HepG2 (cell line): Measurements from ENCODE around the gene SCN4B. TPM values are rescaled to one million over a fixed set of nuclear protein-coding genes. Genes with fewer than 3 reads are reported as not detected.

Source experiments
- CSRNP2 ChIP-seq: sonication (generic); formaldehyde crosslinking; conservative IDR thresholded peaks from 2 replicates; pipeline ENCODE4 v1.8.0; 2022; ENCODE audit warnings: low read depth, missing genetic modification reagents
- ERF ChIP-seq: IDR thresholded peaks from 2 replicates; pipeline ENCODE4 v1.6.1; 2018; ENCODE audit warnings: missing biosample characterization, missing genetic modification reagents
- GABPB1 ChIP-seq: IDR thresholded peaks from 2 replicates; pipeline ENCODE4 v1.6.1; 2016; ENCODE audit warnings: mild to moderate bottlenecking, missing genetic modification reagents, moderate library complexity, missing compliant biosample characterization
- HCFC1 ChIP-seq: fragments of 150-350 bp; IDR thresholded peaks from 2 replicates; pipeline ENCODE4 v1.6.1; 2014; ENCODE audit warnings: low read depth, low read length
- HIVEP1 ChIP-seq: sonication (generic); formaldehyde crosslinking; IDR thresholded peaks from 2 replicates; pipeline ENCODE4 v1.4.0; 2020; ENCODE audit warnings: mild to moderate bottlenecking, missing genetic modification reagents
- KLF15 ChIP-seq: sonication (generic); formaldehyde crosslinking; IDR thresholded peaks from 2 replicates; pipeline ENCODE4 v1.8.1; 2023; ENCODE audit warnings: borderline replicate concordance, mild to moderate bottlenecking, inconsistent platforms, missing genetic modification reagents, mixed read lengths
- NR0B2 ChIP-seq: sonication (generic); formaldehyde crosslinking; IDR thresholded peaks from 2 replicates; pipeline ENCODE4 v1.4.0; 2020; ENCODE audit warnings: mild to moderate bottlenecking, missing genetic modification reagents
- NR1H2 ChIP-seq: sonication (generic); formaldehyde crosslinking; IDR thresholded peaks from 2 replicates; pipeline ENCODE4 v1.8.1; 2022; ENCODE audit warnings: low read depth, missing genetic modification reagents, borderline replicate concordance
- RXRA ChIP-seq: sonication (generic); formaldehyde crosslinking; IDR thresholded peaks from 2 replicates; pipeline ENCODE4 v1.5.1; 2020; ENCODE audit warnings: missing genetic modification reagents
- SIN3B ChIP-seq: fragments of 150-350 bp; IDR thresholded peaks from 2 replicates; pipeline ENCODE4 v1.6.1; 2014; ENCODE audit warnings: low read length
- STAT6 ChIP-seq: sonication (generic); formaldehyde crosslinking; IDR thresholded peaks from 2 replicates; pipeline ENCODE4 v1.4.0; 2020; ENCODE audit warnings: missing genetic modification reagents, mild to moderate bottlenecking, borderline replicate concordance
- ZNF136 ChIP-seq: sonication (generic); formaldehyde crosslinking; IDR thresholded peaks from 2 replicates; pipeline ENCODE4 v1.8.1; 2022; ENCODE audit warnings: low read depth, mild to moderate bottlenecking, moderate library complexity, missing genetic modification reagents
- ZNF33B ChIP-seq: sonication (generic); formaldehyde crosslinking; IDR thresholded peaks from 2 replicates; pipeline ENCODE4 v1.5.1; 2020; ENCODE audit warnings: mild to moderate bottlenecking, missing genetic modification reagents
- ZNF513 ChIP-seq: sonication (generic); formaldehyde crosslinking; conservative IDR thresholded peaks from 2 replicates; pipeline ENCODE4 v1.5.0; 2020; ENCODE audit warnings: missing genetic modification reagents
- polyA plus RNA-seq, 8 experiments: library from polyadenylated mRNA; depleted of rRNA in 3 of 8; stranded (reverse) in 7 of 8; unstranded in 1 of 8; fragments of >200 nt; fragmentation: Illumina TruSeq in 4 of 8; extraction: Trizol in 4 of 8; gene quantifications; 2 replicates each; pipeline versions ENCODE4 v1.2.1 to v1.2.3, GENCODE V29; 2011 to 2016; ENCODE audit warnings: low read depth in 4 of 8, missing spikeins in 1 of 8, mixed read lengths in 1 of 8; ENCODE audit not compliant: insufficient read depth in 1 of 8
- total RNA-seq, 5 experiments: library from RNA; depleted of rRNA; stranded (reverse); fragments of >200 nt; fragmentation: Illumina TruSeq; extraction: Trizol; gene quantifications; 2 replicates each; pipeline ENCODE4 v1.2.3, GENCODE V29; 2016; ENCODE audit warnings: low read depth in 1 of 5
- TF ChIP-seq, protein P1 (sequence below): sonication (generic); formaldehyde crosslinking; IDR thresholded peaks from 2 replicates; pipeline ENCODE4 v1.5.1; 2020; ENCODE audit warnings: mild to moderate bottlenecking, moderate library complexity, missing genetic modification reagents

The SCN4B gene
- total and polyA plus RNA-seq, 2 of the 13 experiments (the other 11 are each of a cell fraction or from before 2014, with no cell fraction given): 0.04 to 0.29 TPM

GRCh38 chr11:118145285-118146227 is 7.1 kb downstream of the SCN4B start (continued):
- TF ChIP-seq ERF (CRISPR knock-in tag) (peak; percentile 68; the same call in 1 of the 2 replicates), RXRA (CRISPR knock-in tag) (0 out of 2 replicates have a peak, but pooled peaks have one; percentile 26), GABPB1 (CRISPR knock-in tag) (peak; percentile 55), STAT6 (CRISPR knock-in tag) (no peak), HIVEP1 (peak; percentile 74), ZNF513 (no peak), KLF15 (CRISPR knock-in tag) (no peak), NR1H2 (no peak), NR0B2 (CRISPR knock-in tag) (0 out of 2 replicates have a peak, but pooled peaks have one; percentile 24), HCFC1 (no peak), ZNF136 (CRISPR knock-in tag) (0 out of 2 replicates have a peak, but pooled peaks have one; percentile 38), SIN3B (0 out of 2 replicates have a peak, but pooled peaks have one; percentile 29), CSRNP2 (CRISPR knock-in tag) (no peak), ZNF33B (CRISPR knock-in tag) (0 out of 2 replicates have a peak, but pooled peaks have one; percentile 73)
- TF ChIP-seq, protein P1, sequence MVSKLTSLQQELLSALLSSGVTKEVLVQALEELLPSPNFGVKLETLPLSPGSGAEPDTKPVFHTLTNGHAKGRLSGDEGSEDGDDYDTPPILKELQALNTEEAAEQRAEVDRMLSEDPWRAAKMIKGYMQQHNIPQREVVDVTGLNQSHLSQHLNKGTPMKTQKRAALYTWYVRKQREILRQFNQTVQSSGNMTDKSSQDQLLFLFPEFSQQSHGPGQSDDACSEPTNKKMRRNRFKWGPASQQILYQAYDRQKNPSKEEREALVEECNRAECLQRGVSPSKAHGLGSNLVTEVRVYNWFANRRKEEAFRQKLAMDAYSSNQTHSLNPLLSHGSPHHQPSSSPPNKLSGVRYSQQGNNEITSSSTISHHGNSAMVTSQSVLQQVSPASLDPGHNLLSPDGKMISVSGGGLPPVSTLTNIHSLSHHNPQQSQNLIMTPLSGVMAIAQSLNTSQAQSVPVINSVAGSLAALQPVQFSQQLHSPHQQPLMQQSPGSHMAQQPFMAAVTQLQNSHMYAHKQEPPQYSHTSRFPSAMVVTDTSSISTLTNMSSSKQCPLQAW (CRISPR knock-in tag): peak; percentile 80
